Activated naive CD4-positive, alpha-beta T cell treated with anti-CD3 and anti-CD28 coated beads, Interleukin-2, amount 10 ng/mL, durations not matched to agents 7 days and 5 days (primary cell): ENCODE measurements around the gene LAMA4.
A peak's percentile ranks its signal among the peaks of the same experiment; 100 is the strongest.

Experiments
- CTCF ChIA-PET: fragments of 350-600 bp; sonication (Branson Sonifier 250); formaldehyde crosslinking; loops from one replicate; lab custom pipeline; 2021; ENCODE audit warnings: antibody characterized with exemption; lab: Charles Lee
- DNase-seq: peaks from one replicate; pipeline ENCODE4 v3.0.0-alpha.2; 2020
- H3K27ac Mint-ChIP-seq: one replicate; pipeline ENCODE4 v1.8.0; 2021; ENCODE audit warnings: mild to moderate bottlenecking, moderate library complexity, mixed read lengths
- H3K27me3 Mint-ChIP-seq: one replicate; pipeline ENCODE4 v1.8.0; 2021; ENCODE audit warnings: mild to moderate bottlenecking, mixed read lengths
- H3K36me3 Mint-ChIP-seq: one replicate; pipeline ENCODE4 v1.8.0; 2021; ENCODE audit warnings: mixed read lengths
- H3K4me1 Mint-ChIP-seq: one replicate; pipeline ENCODE4 v1.8.0; 2021; ENCODE audit warnings: mixed read lengths
- H3K4me3 Mint-ChIP-seq: one replicate; pipeline ENCODE4 v1.8.0; 2021; ENCODE audit warnings: mild to moderate bottlenecking, moderate library complexity, mixed read lengths
- H3K9me3 Mint-ChIP-seq: one replicate; pipeline ENCODE4 v1.8.0; 2021; ENCODE audit warnings: mixed read lengths

Gene LAMA4

GRCh38 chr6:112259337-112259675, 4.9 kb upstream of the LAMA4 start:
- H3K36me3 Mint-ChIP-seq, result no peaks in the 10 kb centered on the region
- peaks cover 4% of the 10 kb centered on the region for H3K4me1 Mint-ChIP-seq
- no peak overlapping the region for H3K27ac Mint-ChIP-seq
- no peak overlapping the region for H3K4me3 Mint-ChIP-seq
- CTCF ChIA-PET, result no interaction called here
- peaks cover 34% of the 10 kb centered on the region for H3K27me3 Mint-ChIP-seq
- no peak for DNase-seq
- H3K9me3 Mint-ChIP-seq, result no peaks in the 10 kb centered on the region

GRCh38 chr6:112258642-112259336, 4.4 kb upstream of the LAMA4 start:
- Mint-ChIP-seq H3K9me3 (no peaks in the 10 kb centered on the region), H3K4me1 (peaks cover 8% of the 10 kb centered on the region), H3K4me3 (no peak overlapping the region), H3K36me3 (no peaks in the 10 kb centered on the region), H3K27ac (no peak overlapping the region), H3K27me3 (peaks cover 39% of the 10 kb centered on the region)
- CTCF ChIA-PET, result no interaction called here
- DNase-seq, result no peak

- no peak overlapping the region for H3K27ac Mint-ChIP-seq
- no peaks in the 10 kb centered on the region for H3K9me3 Mint-ChIP-seq
- DNase-seq, result no peak
- H3K4me1 Mint-ChIP-seq, result peaks cover 14% of the 10 kb centered on the region
- H3K4me3 Mint-ChIP-seq, result no peak overlapping the region
- peaks cover 49% of the 10 kb centered on the region for H3K27me3 Mint-ChIP-seq
- no peaks in the 10 kb centered on the region for H3K36me3 Mint-ChIP-seq
- CTCF ChIA-PET, result no interaction called here
Observed at GRCh38 chr6:112257178-112257855, 3.0 kb upstream of the LAMA4 start.

GRCh38 chr6:112254921-112255320, 554 bp upstream of the LAMA4 start:
- no peaks in the 10 kb centered on the region for H3K9me3 Mint-ChIP-seq
- no peak for DNase-seq
- H3K4me1 Mint-ChIP-seq, result peaks cover 14% of the 10 kb centered on the region
- CTCF ChIA-PET, result interaction anchor here (0.9 to 1.6 kb wide), 2 partner anchors 24 to 75 kb away, joined by 3 to 4 read pairs; no protein-coding TSS in a partner anchor
- no peaks in the 10 kb centered on the region for H3K36me3 Mint-ChIP-seq
- H3K27me3 Mint-ChIP-seq, result peaks cover 54% of the 10 kb centered on the region
- no peak overlapping the region for H3K4me3 Mint-ChIP-seq
- H3K27ac Mint-ChIP-seq, result no peak overlapping the region

- Mint-ChIP-seq H3K27ac (no peak overlapping the region), H3K36me3 (no peaks in the 10 kb centered on the region), H3K27me3 (peaks cover 45% of the 10 kb centered on the region), H3K9me3 (no peaks in the 10 kb centered on the region), H3K4me3 (peak overlapping the region; percentile 60), H3K4me1 (peaks cover 14% of the 10 kb centered on the region)
- CTCF ChIA-PET, result interaction anchor here (0.9 to 1.6 kb wide), 3 partner anchors 10 to 124 kb away, joined by 3 to 4 read pairs (median 3); no protein-coding TSS in a partner anchor
- no peak for DNase-seq
Observed at GRCh38 chr6:112253498-112253840, 898 bp downstream of the LAMA4 start.

- H3K27ac Mint-ChIP-seq, result no peak overlapping the region
- H3K27me3 Mint-ChIP-seq, result peaks cover 45% of the 10 kb centered on the region
- H3K4me3 Mint-ChIP-seq, result peak overlapping the region; percentile 60
- no peaks in the 10 kb centered on the region for H3K9me3 Mint-ChIP-seq
- H3K36me3 Mint-ChIP-seq, result no peaks in the 10 kb centered on the region
- DNase-seq, result no peak
- CTCF ChIA-PET, result no interaction called here
- peaks cover 14% of the 10 kb centered on the region for H3K4me1 Mint-ChIP-seq
Observed at GRCh38 chr6:112252571-112253497, 1.5 kb downstream of the LAMA4 start.

GRCh38 chr6:112251171-112251875, 3.0 kb downstream of the LAMA4 start:
- no peak overlapping the region for H3K27ac Mint-ChIP-seq
- H3K36me3 Mint-ChIP-seq, result no peaks in the 10 kb centered on the region
- CTCF ChIA-PET, result no interaction called here
- DNase-seq, result no peak
- H3K4me3 Mint-ChIP-seq, result no peak overlapping the region
- H3K9me3 Mint-ChIP-seq, result no peaks in the 10 kb centered on the region
- H3K27me3 Mint-ChIP-seq, result peaks cover 45% of the 10 kb centered on the region
- peaks cover 14% of the 10 kb centered on the region for H3K4me1 Mint-ChIP-seq

GRCh38 chr6:112249489-112249888, 4.9 kb downstream of the LAMA4 start:
- DNase-seq, result no peak
- CTCF ChIA-PET, result no interaction called here
- Mint-ChIP-seq H3K27me3 (peaks cover 34% of the 10 kb centered on the region), H3K9me3 (no peaks in the 10 kb centered on the region), H3K4me3 (no peak overlapping the region), H3K27ac (no peak overlapping the region), H3K4me1 (peaks cover 12% of the 10 kb centered on the region), H3K36me3 (no peaks in the 10 kb centered on the region)

- H3K27ac Mint-ChIP-seq, result no peak overlapping the region
- peaks cover 4% of the 10 kb centered on the region for H3K4me1 Mint-ChIP-seq
- no peak for DNase-seq
- no peaks in the 10 kb centered on the region for H3K9me3 Mint-ChIP-seq
- peaks cover 13% of the 10 kb centered on the region for H3K27me3 Mint-ChIP-seq
- CTCF ChIA-PET, result no interaction called here
- H3K4me3 Mint-ChIP-seq, result no peak overlapping the region
- no peaks in the 10 kb centered on the region for H3K36me3 Mint-ChIP-seq
Observed at GRCh38 chr6:112247275-112247674, 7.1 kb downstream of the LAMA4 start.

GRCh38 chr6:112245511-112246203, 8.7 kb downstream of the LAMA4 start:
- no peaks in the 10 kb centered on the region for H3K36me3 Mint-ChIP-seq
- H3K27ac Mint-ChIP-seq, result no peak overlapping the region
- DNase-seq, result no peak
- CTCF ChIA-PET, result no interaction called here
- peaks cover 4% of the 10 kb centered on the region for H3K27me3 Mint-ChIP-seq
- H3K4me3 Mint-ChIP-seq, result no peak overlapping the region
- no peaks in the 10 kb centered on the region for H3K9me3 Mint-ChIP-seq
- H3K4me1 Mint-ChIP-seq, result peaks cover 11% of the 10 kb centered on the region

- no peak overlapping the region for H3K4me3 Mint-ChIP-seq
- no peak for DNase-seq
- H3K27ac Mint-ChIP-seq, result no peak overlapping the region
- H3K4me1 Mint-ChIP-seq, result peaks cover 11% of the 10 kb centered on the region
- H3K27me3 Mint-ChIP-seq, result no peaks in the 10 kb centered on the region
- CTCF ChIA-PET, result interaction anchor here (1.0 to 1.2 kb wide), 2 partner anchors 10 to 12 kb away, joined by 3 read pairs; partner anchors contain the start of gene LAMA4
- H3K9me3 Mint-ChIP-seq, result no peaks in the 10 kb centered on the region
- H3K36me3 Mint-ChIP-seq, result no peaks in the 10 kb centered on the region
Observed at GRCh38 chr6:112243861-112244827, 10.2 kb downstream of the LAMA4 start.

- CTCF ChIA-PET, result interaction anchor here (0.9 kb wide), 1 partner anchor 69 kb away, joined by 3 read pairs; no protein-coding TSS in a partner anchor
- H3K27me3 Mint-ChIP-seq, result peaks cover 9% of the 10 kb centered on the region
- peaks cover 11% of the 10 kb centered on the region for H3K4me1 Mint-ChIP-seq
- no peak for DNase-seq
- H3K27ac Mint-ChIP-seq, result no peak overlapping the region
- H3K4me3 Mint-ChIP-seq, result no peak overlapping the region
- no peaks in the 10 kb centered on the region for H3K36me3 Mint-ChIP-seq
- no peaks in the 10 kb centered on the region for H3K9me3 Mint-ChIP-seq
Observed at GRCh38 chr6:112241820-112242429, 12.4 kb downstream of the LAMA4 start.
